K562 (cell line): ENCODE measurements around the gene CLCN4. TPM values are rescaled to one million over a fixed set of nuclear protein-coding genes. Genes with fewer than 3 reads are reported as not detected.
A peak's percentile ranks its signal among the peaks of the same experiment; 100 is the strongest.

Source experiments
- ETV1 ChIP-seq: fragments of 450-650 bp; conservative IDR thresholded peaks from 2 replicates; pipeline ENCODE4 v1.6.1; 2016; ENCODE audit warnings: missing genetic modification characterization, control low read depth, low read depth, missing compliant biosample characterization
- L3MBTL2 ChIP-seq: fragments of 450-650 bp; IDR thresholded peaks from 2 replicates; pipeline ENCODE4 v1.6.1; 2016; ENCODE audit warnings: mild to moderate bottlenecking, moderate library complexity
- NR2C2 ChIP-seq, 2 experiments: fragments of 200-800 bp in 1 of 2; sonication (Bioruptor generic) in 1 of 2; sonication (generic) in 1 of 2; formaldehyde crosslinking in 1 of 2; IDR thresholded peaks; 2 replicates each; pipeline versions ENCODE4 v1.6.1 to v1.8.0; 2016 to 2022; ENCODE audit warnings: mild to moderate bottlenecking in 1 of 2, missing compliant biosample characterization in 1 of 2, missing genetic modification characterization in 1 of 2, missing genetic modification reagents in 1 of 2
- RAD21 ChIP-seq, 2 experiments: fragments of 250-450 bp in 1 of 2; fragments of 450-650 bp in 1 of 2; sonication (Bioruptor Pico) in 1 of 2; formaldehyde crosslinking in 1 of 2; IDR thresholded peaks in 1 of 2; conservative IDR thresholded peaks in 1 of 2; 2 replicates each; pipeline versions ENCODE4 v1.4.0 to v1.8.0; 2020 to 2022; ENCODE audit warnings: mild to moderate bottlenecking in 2 of 2, moderate library complexity in 1 of 2
- REST ChIP-seq, 2 experiments: fragments of 450-650 bp; formaldehyde crosslinking in 1 of 2; IDR thresholded peaks; 2 replicates each; pipeline versions ENCODE4 v1.4.0 to v1.6.1; 2014 to 2020; ENCODE audit warnings: mild to moderate bottlenecking in 2 of 2, borderline replicate concordance in 1 of 2, low read depth in 1 of 2
- VEZF1 ChIP-seq: fragments of 200-800 bp; sonication (Bioruptor generic); IDR thresholded peaks from 2 replicates; pipeline ENCODE4 v1.6.1; 2017; ENCODE audit warnings: missing genetic modification characterization, missing compliant biosample characterization
- polyA plus RNA-seq, 8 experiments: library from polyadenylated mRNA; depleted of rRNA in 4 of 8; stranded (reverse) in 5 of 8; unstranded in 3 of 8; fragments of >200 nt; fragmentation: Nextera tagmentation in 2 of 8; fragmentation: Illumina TruSeq in 1 of 8; extraction: Ambion mirVana in 2 of 8; extraction: Trizol in 1 of 8; gene quantifications; 2 replicates each; pipeline versions ENCODE4 v1.2.1 to v1.2.3, GENCODE V29; 2011 to 2014; ENCODE audit warnings: inconsistent platforms in 1 of 8, missing spikeins in 1 of 8
- total RNA-seq, 7 experiments: library from RNA; depleted of rRNA in 6 of 7; stranded (reverse); fragments of >200 nt in 6 of 7; fragmentation: Illumina TruSeq in 2 of 7; extraction: Trizol in 2 of 7; gene quantifications; 2 replicates each; pipeline versions ENCODE4 v1.2.1 to v1.2.3, GENCODE V29; 2011 to 2021; ENCODE audit warnings: low replicate concordance in 1 of 7

CLCN4 gene
- total and polyA plus RNA-seq, 9 of the 15 experiments (the other 6 are each of a cell fraction or from before 2014, with no cell fraction given) = 0.03 to 0.24 (median 0.10) TPM; not detected in 1

GRCh38 chrX:10133980-10134676 is 22.6 kb upstream of the CLCN4 start (continued):
- TF ChIP-seq RAD21 (CRISPR knock-in tag; conservative IDR thresholded peaks at IDR 0.05 in 1 of 2, IDR thresholded peaks at IDR 0.05 in 1 of 2) (peak; percentile 77 to 78), VEZF1 (CRISPR knock-in tag) (peak; percentile 42; the same call in 1 of the 2 replicates), L3MBTL2 (peak; percentile 44; the same call in 1 of the 2 replicates), NR2C2 (CRISPR knock-in tag; IDR thresholded peaks at IDR 0.05) (no peak), NR2C2 (tag; IDR thresholded peaks at IDR 0.05) (peak; percentile 47; the same call in 1 of the 2 replicates), ETV1 (peak; percentile 37; the same call in 1 of the 2 replicates), REST (IDR thresholded peaks at IDR 0.05; ENCODE audit: borderline replicate concordance) (peak; percentile 37; the same call in 1 of the 2 replicates), REST (CRISPR knock-in tag; IDR thresholded peaks at IDR 0.05; ENCODE audit: low read depth) (no peak)
